Measurements from ENCODE around the gene SPAG16.

GRCh38 chr2:214297423-214297822 is 1013.2 kb downstream of the SPAG16 start:
- no peak for TF ChIP-seq POLR2A (IDR thresholded peaks at IDR 0.05)
- TF ChIP-seq CTCF (IDR thresholded peaks at IDR 0.05) = no peak
